GM12865 (cell line): Measurements from ENCODE around the gene RBMX.

Experiments used
- DNase-seq: peaks from one replicate; pipeline ENCODE4 v3.0.0; 2010; ENCODE audit warnings: low read depth
- H3K4me3 ChIP-seq: 2 replicates; pipeline ENCODE4 v1.5.1; 2011; ENCODE audit warnings: mild to moderate bottlenecking, low read depth, low read length, control low read depth
- CTCF ChIP-seq: IDR thresholded peaks from 2 replicates; pipeline ENCODE4 v1.5.1; 2011; ENCODE audit warnings: low read length, control low read depth, low read depth, inconsistent platforms; ENCODE audit not compliant: insufficient read depth; ENCODE audit errors: missing control alignments

RBMX gene

DNA sequence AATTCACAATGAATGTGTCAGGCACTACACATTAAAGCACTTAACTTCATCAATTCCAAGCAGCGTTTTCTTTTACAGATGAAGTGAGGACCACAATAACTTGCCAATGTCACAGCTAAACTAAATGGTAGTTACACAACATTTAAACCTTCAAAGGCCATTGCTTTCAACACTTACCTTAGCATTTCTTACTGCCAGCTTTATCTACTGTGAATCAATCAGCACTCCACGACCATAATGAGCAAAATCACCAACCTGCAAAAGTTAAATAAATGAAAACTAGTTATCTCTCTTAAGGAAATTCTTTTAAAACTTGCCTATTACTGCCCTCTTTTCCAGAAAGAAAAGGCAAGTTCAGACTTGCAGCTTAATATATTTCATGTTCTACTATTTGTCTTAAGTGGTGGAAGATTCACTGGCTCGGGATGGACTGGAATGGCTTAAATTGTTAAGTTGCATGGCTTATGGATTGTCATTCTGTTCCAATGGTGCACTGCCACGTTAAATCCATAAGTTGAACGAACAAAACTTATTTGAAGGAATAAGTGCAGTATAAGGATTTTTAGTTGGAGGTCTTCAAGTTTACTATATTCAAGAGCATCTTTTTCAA, 8.3 kb downstream of the RBMX start:
- DNase-seq: no peak
- no peak overlapping the region for H3K4me3 ChIP-seq
- TF ChIP-seq CTCF: no peak

GRCh38 chrX:136870064-136870463, 10.5 kb downstream of the RBMX start:
- TF ChIP-seq CTCF: no peak
- H3K4me3 ChIP-seq: no peak overlapping the region
- DNase-seq: no peak

GRCh38 chrX:136868283-136869055, 12.1 kb downstream of the RBMX start:
- H3K4me3 ChIP-seq: no peak overlapping the region
- no peak for DNase-seq
- no peak for TF ChIP-seq CTCF

DNA sequence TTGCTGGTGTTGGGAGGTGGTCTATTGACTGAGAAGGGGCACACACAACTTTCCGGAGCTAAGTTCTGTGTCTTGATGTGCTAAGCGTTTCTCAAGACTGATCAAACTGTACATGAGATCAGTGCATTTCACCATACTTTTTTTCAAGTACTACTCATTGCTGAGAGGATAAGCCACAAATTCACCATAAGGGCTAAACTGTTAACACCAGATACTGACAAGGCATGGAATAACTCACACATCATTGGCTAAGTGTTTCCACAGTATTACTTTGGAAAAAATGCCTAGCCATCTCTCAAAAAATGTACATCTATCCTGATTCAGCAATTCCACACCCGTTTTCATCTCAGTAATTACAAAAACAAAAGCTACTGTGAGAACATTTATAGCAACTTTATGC, 13.0 kb downstream of the RBMX start:
- no peak for TF ChIP-seq CTCF
- H3K4me3 ChIP-seq: no peak overlapping the region
- no peak for DNase-seq

DNA sequence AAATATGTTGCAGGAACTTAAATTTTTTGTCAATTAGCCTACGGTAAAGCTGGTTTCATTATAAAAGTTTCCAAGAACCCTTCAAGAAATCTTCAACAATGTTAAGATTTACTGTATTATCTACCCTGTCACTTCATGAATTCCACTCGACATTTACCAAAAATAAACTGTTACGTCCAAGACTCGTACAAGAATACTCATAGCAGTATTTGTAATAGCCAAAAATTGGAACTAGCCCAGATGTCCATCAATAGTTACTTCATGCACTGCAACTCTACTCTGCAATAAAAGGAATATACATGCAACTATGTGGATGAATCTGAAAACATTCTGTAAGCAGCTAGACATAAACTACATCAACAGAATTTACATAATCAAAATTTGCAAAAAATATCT, 13.4 kb downstream of the RBMX start:
- DNase-seq: no peak
- no peak for TF ChIP-seq CTCF
- H3K4me3 ChIP-seq: no peak overlapping the region

DNA sequence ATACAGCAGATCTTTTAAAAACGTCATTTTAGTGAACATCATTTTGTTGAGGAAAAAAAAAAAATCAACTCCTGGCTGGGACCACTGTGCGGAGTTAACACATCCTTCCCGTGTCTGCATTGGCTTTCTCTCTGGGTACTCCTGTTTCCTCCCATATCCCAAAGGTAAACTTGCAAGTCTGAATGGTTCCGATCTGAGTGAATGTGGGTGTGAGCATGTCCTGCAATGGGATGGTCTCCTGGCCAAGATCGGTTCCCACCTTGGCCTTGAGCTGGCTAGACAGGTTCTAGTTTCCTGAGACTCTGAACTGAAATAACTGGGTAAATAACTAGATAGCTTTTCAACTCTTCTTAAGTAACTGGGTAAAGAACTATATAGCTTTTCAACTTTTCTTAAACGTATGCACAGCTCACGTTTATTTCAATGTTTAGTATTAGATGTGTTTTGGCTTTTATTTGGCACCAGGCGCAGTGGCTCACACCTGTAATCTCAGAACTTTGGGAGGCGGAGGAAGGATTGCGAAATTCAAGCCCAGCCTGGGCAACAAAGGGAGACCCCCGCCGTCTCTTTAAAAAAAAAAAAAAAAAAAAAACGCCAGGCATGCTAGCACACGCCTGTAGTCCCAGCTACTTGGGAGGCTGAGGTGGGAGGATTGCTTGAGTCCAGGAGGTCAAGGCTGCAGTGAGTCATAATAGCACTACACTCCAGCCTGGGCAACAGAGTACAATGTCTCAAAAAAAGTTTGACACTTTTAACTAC, 14.0 kb downstream of the RBMX start:
- peak; percentile 9 for DNase-seq
- no peak for TF ChIP-seq CTCF
- H3K4me3 ChIP-seq: no peak overlapping the region
